Pancreas (tissue), 10 donors: ENCODE measurements around the gene BPIFB2. TPM values are rescaled to one million over a fixed set of nuclear protein-coding genes. Genes with fewer than 3 reads are reported as not detected.

Source experiments
- ATAC-seq, 4 donors: fragments of 200-7000 bp; cut with Tn5 transposase; one replicate each; pipeline versions ENCODE4 v1.8.0 to v1.9.1; 2020; ENCODE audit warnings: mild to moderate bottlenecking in 4 of 4, moderate library complexity in 4 of 4
- DNase-seq, 6 donors: peaks; one replicate each; pipeline ENCODE4 v3.0.0-alpha.2; 2020
- FAIRE-seq: peaks from 2 replicates; lab custom pipeline; 2012; peaks lifted over from hg19 to GRCh38; lab: Jason Lieb, UNC
- H3K27ac ChIP-seq, 4 donors: fragments of 200-600 bp; sonication (generic); 1 replicate in 3 of 4; 2 replicates in 1 of 4; pipeline versions ENCODE4 v1.5.0 to v1.8.0; 2020
- H3K27me3 ChIP-seq, 4 donors: fragments of 200-600 bp; one replicate each; pipeline ENCODE4 v1.8.0; 2021
- H3K36me3 ChIP-seq, 3 donors: fragments of 200-600 bp; sonication (generic) in 1 of 3; one replicate each; pipeline versions ENCODE4 v1.5.0 to v1.8.0; 2020 to 2021
- H3K4me1 ChIP-seq, 3 donors: fragments of 200-600 bp; one replicate each; pipeline ENCODE4 v1.8.0; 2021
- H3K4me3 ChIP-seq, 4 donors: fragments of 200-600 bp; sonication (generic) in 2 of 4; one replicate each; pipeline versions ENCODE4 v1.5.0 to v1.8.0; 2020 to 2021
- H3K9me3 ChIP-seq, 4 donors: fragments of 200-600 bp; one replicate each; pipeline ENCODE4 v1.8.0; 2021
- CTCF ChIP-seq, 4 donors: fragments of 200-600 bp; sonication (generic) in 3 of 4; IDR thresholded peaks; one replicate each; pipeline versions ENCODE4 v1.5.0 to v1.8.0; 2021; ENCODE audit warnings: antibody characterized with exemption in 4 of 4
- WGBS, 2 donors: extraction: QIAGEN DNeasy Blood & Tissue Kit; methylation state at CpG; one replicate each; pipeline ENCODE4 v1.1.7; 2013; 5-methylcytosine and 5-hydroxymethylcytosine counted together
- intact Hi-C, 3 donors: fragments of 100-400 bp; cut with DNase I; formaldehyde crosslinking; loops; one replicate each; pipeline versions ENCODE4 v1.11.1 to v1.14.2; 2022
- polyA plus RNA-seq, 2 donors: library from polyadenylated mRNA; stranded (reverse); fragments of 200-250 nt; gene quantifications; one replicate each; pipeline ENCODE4 v1.2.3, GENCODE V29; 2013
- total RNA-seq, 6 donors: library from RNA; stranded (reverse); fragmentation: NEBNext Ultra II Directional in 4 of 6; extraction: Animal tissue kit (Norgen Biotek cat#: 25700) in 4 of 6; gene quantifications; one replicate each; pipeline versions ENCODE4 v1.2.1 to v1.2.4, GENCODE V29; 2021 to 2023
- donor health status: healthy with polysubstance abuse.
- donor health status: DM: no; HTN: no; CAD: no; lungs with moderate emphysema.
- donor health status: DM: no; HTN: no; CAD: no.
- donor health status: control.
- donor health status: control.
- donor health status: Bipolar disorder and iron deficiency.
- donor health status: DM: yes; HTN: yes; CAD: no.
- donor health status: DM: no; HTN: no; CAD: no.
- donor health status: DM: no; HTN: no; CAD: no.
- donor health status: DM: yes; HTN: yes; CAD: no.

Gene BPIFB2
- total and polyA plus RNA-seq, 8 donors = 0.05 to 0.16 TPM; not detected in 6

- 36 to 58% methylated on average over 15 of the region's 15 CpGs for WGBS, 2 donors
- Histone ChIP-seq H3K9me3 (no peaks in the 10 kb centered on the region), H3K36me3 (no peaks in the 10 kb centered on the region), H3K4me3 (no peak overlapping the region), H3K27me3 (peaks cover 0 to 4% (median 0%) of the 10 kb centered on the region in 4 donors), H3K27ac (no peak overlapping the region), H3K4me1 (no peaks in the 10 kb centered on the region)
- intact Hi-C loops = no loop called here
- no peak for TF ChIP-seq CTCF (IDR thresholded peaks at IDR 0.05)
- ATAC-seq (no peak), DNase-seq (no peak), FAIRE-seq (no peak)
Observed at GRCh38 chr20:33015700-33016580, 8.4 kb downstream of the BPIFB2 start.

GRCh38 chr20:33016581-33017109, 9.1 kb downstream of the BPIFB2 start:
- no peak for DNase-seq
- no peak for ATAC-seq
- intact Hi-C loops = no loop called here
- WGBS, 2 donors = 40 to 54% methylated on average over 7 of the region's 7 CpGs
- no peak for FAIRE-seq
- Histone ChIP-seq H3K36me3 (no peaks in the 10 kb centered on the region), H3K4me1 (no peaks in the 10 kb centered on the region), H3K27ac (no peak overlapping the region), H3K27me3 (peaks cover 0 to 4% (median 0%) of the 10 kb centered on the region in 4 donors), H3K9me3 (no peaks in the 10 kb centered on the region), H3K4me3 (no peak overlapping the region)
- no peak for TF ChIP-seq CTCF (IDR thresholded peaks at IDR 0.05)

DNA sequence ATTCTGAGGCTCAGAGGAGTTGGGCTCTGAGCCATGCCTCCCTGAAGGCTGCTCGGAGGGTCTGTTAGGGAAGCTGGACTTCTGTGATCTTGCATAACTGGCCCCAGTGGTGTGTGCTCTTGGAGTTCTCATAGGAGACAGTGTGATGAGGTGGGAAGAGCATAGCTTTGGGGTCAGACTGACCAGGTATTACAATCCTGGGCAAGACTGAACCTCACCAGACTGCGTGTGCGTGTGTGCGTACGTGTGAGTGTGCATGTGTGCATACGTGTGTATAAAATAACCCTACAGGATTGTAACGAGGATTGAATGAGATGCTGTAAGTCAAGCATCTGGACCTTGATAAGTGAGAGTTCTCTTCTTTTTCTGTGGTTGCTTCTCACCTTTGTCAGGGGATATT, 10.0 kb downstream of the BPIFB2 start:
- Histone ChIP-seq H3K9me3 (no peaks in the 10 kb centered on the region), H3K4me3 (no peak overlapping the region), H3K27ac (no peak overlapping the region), H3K27me3 (peaks cover 0 to 4% (median 0%) of the 10 kb centered on the region in 4 donors), H3K36me3 (no peaks in the 10 kb centered on the region), H3K4me1 (no peaks in the 10 kb centered on the region)
- WGBS, 2 donors = 60 to 73% methylated on average over 7 of the region's 7 CpGs
- intact Hi-C loops = no loop called here
- no peak for ATAC-seq
- no peak for DNase-seq
- no peak for FAIRE-seq
- TF ChIP-seq CTCF (IDR thresholded peaks at IDR 0.05) = no peak

DNA sequence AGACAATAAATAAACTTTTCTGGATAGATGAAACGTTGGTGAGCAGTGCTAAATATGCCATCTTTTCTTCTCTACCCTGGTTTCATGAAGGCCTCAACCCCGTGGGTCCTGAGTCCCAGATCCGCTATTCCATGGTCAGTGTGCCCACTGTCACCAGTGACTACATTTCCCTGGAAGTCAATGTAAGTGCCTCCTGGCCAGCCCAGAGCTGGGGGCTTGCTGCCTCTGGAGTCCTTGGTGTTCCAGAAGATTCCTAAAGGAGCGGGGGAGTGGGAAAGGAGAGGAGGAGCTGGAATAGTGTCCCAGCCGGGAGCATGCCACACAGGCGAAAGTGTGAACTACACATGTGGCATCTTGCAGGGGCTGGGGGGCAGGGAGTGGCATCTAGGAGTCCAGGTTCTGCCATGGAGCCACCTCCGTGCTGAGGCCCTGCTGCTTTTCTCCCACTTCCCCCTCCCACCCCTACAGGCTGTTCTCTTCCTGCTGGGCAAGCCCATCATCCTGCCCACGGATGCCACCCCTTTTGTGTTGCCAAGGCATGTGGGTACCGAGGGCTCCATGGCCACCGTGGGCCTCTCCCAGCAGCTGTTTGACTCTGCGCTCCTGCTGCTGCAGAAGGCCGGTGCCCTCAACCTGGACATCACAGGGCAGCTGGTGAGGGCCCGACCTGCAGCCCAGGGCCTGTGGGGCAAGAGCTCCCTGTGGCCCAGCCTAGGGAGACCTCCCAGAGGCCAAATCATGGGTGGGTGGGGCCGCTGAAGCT, 10.8 kb downstream of the BPIFB2 start:
- Histone ChIP-seq H3K4me3 (no peak overlapping the region), H3K27ac (no peak overlapping the region), H3K27me3 (peaks cover 0 to 2% (median 0%) of the 10 kb centered on the region in 4 donors), H3K4me1 (no peaks in the 10 kb centered on the region), H3K9me3 (no peaks in the 10 kb centered on the region), H3K36me3 (no peaks in the 10 kb centered on the region)
- FAIRE-seq (no peak), ATAC-seq (no peak), DNase-seq (no peak)
- WGBS, 2 donors = 51 to 63% methylated on average over 14 of the region's 14 CpGs
- intact Hi-C loops = no loop called here
- no peak for TF ChIP-seq CTCF (IDR thresholded peaks at IDR 0.05)
